Neural crest cell (in vitro differentiated cells): ENCODE results near the gene PDGFA. TPM values are rescaled to one million over a fixed set of nuclear protein-coding genes. Genes with fewer than 3 reads are reported as not detected.

Source experiments
- DNase-seq: peaks from one replicate; pipeline ENCODE4 v3.0.0; 2021; ENCODE audit warnings: low read depth, mixed read lengths, low spot score
- H3K27ac Mint-ChIP-seq: one replicate; pipeline ENCODE4 v1.8.0; 2021; ENCODE audit warnings: mild to moderate bottlenecking, mixed read lengths; ENCODE audit not compliant: unreplicated experiment
- H3K27me3 Mint-ChIP-seq: 2 replicates; pipeline ENCODE4 v1.8.0; 2021; ENCODE audit warnings: low read depth, mild to moderate bottlenecking, mixed read lengths
- H3K36me3 Mint-ChIP-seq: 2 replicates; pipeline ENCODE4 v1.8.0; 2021; ENCODE audit warnings: low read depth, mild to moderate bottlenecking, mixed read lengths
- H3K4me1 Mint-ChIP-seq: 2 replicates; pipeline ENCODE4 v1.8.0; 2021; ENCODE audit warnings: mixed read lengths
- H3K4me3 Mint-ChIP-seq: one replicate; pipeline ENCODE4 v1.8.0; 2021; ENCODE audit warnings: mild to moderate bottlenecking, mixed read lengths
- H3K9me3 Mint-ChIP-seq: 2 replicates; pipeline ENCODE4 v1.8.0; 2021; ENCODE audit warnings: mixed read lengths
- long read RNA-seq: library from polyadenylated mRNA; unstranded; transcript quantifications from one replicate; pipeline ENCODE4 v2.0.0, GENCODE V29; 2020
- total RNA-seq: library from RNA; stranded (reverse); gene quantifications from 2 replicates; pipeline ENCODE4 v1.2.1, GENCODE V29; 2021
- TF ChIP-seq, protein P1 (sequence below): fragments of 200-600 bp; sonication (generic); conservative IDR thresholded peaks from 2 replicates; pipeline ENCODE4 v1.5.0; 2021; ENCODE audit warnings: antibody characterized with exemption, mild to moderate bottlenecking

Gene PDGFA
- 0.82 and 1.0 TPM in 2 replicates for total RNA-seq
- long read RNA-seq: 0 reads

DNA sequence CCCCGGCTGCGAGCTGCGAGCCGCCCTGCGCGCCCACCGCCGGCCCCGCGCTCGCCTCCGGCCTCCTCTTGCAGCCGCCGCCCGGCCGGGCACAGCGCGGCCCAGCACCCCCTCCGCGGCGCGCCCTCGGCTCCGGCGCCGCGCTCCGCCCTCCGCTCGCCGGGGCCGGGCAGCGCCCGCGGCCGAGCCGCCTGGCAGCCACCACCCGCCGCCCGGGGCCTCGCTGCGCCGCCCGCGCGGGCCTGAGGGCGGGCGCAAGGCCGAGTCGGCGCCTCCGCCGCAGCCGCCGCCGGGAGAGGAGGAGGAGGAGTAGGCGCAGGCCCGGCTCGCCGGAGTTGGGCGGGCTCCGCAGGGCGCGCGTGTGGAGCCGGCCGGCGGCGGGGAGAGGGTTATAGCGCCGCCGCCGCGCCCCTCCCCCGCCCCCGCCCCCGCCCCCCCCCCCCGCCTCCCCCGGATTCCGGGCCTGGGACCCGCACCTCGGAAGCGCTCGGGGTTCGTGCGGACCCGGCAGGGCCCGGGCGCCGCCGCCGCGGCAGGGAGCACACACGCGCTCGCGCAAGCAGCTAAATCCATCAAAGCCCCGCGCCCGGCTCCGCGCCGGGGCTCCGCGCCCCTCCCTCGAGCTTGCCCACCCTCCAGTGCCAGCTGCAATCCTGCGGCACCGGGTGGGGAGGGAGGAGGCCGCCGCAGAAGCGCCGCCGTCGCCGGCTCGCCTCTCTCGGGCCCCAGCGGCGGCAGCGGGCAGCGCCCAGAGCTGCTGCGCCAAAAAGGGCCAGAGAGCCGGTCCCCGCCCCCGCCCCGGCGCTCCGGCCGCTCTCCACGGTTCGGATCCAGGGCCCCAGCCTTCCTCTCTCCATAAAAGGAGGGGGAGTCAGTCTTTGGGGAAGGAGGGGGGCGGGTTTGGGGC is at the start of gene PDGFA:
PDGFA (minus strand) TSS at position 363 of the 907 bp plus-strand sequence. CDS start 845 bp downstream, outside the sequence.
- H3K27ac Mint-ChIP-seq: no peak within 1 kb of the TSS

DNA sequence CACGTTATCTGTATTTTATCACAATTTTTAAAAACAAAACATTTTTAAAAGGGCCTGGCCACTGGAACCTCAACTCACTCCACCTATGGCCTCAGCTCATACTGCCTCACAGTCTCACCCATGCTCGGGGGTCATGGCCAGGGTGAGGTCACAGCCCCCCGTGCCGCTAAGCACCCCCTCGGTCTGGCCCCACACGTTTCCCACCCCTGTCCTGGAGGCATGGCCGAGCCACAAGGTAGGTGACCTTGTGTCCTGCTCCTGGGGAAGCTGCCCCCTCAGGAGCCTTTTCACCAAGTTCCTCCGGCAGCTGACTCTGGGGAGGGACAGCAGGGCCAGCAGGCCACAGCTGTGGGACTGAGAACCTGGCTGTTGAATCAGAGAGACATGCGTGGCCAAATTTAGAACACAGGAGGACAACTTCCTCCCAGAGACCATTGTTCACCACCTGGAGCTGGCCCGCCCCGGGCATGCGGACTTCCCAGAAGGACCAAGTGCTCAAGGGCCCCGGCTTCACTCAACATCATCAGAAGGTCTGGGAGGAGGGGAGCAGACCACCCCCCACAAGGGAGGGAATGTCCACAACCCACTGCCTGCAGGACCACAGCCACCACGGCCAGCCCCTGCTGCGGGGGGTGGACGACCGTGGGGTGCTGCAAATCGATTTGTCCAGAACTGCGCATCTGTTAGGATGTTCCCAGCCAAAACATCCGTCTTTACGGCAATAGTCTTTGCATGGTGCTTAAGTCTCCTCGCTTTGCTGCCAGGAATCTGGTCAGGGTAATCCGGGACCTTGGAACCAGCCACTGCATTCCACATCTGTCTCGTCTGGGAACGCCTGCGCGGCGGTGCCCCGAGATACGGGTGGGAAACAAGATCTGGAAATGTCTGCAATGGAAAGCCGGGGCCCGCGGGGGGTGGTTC is 48.6 kb upstream of the PDGFA start:
- TF ChIP-seq, protein P1, sequence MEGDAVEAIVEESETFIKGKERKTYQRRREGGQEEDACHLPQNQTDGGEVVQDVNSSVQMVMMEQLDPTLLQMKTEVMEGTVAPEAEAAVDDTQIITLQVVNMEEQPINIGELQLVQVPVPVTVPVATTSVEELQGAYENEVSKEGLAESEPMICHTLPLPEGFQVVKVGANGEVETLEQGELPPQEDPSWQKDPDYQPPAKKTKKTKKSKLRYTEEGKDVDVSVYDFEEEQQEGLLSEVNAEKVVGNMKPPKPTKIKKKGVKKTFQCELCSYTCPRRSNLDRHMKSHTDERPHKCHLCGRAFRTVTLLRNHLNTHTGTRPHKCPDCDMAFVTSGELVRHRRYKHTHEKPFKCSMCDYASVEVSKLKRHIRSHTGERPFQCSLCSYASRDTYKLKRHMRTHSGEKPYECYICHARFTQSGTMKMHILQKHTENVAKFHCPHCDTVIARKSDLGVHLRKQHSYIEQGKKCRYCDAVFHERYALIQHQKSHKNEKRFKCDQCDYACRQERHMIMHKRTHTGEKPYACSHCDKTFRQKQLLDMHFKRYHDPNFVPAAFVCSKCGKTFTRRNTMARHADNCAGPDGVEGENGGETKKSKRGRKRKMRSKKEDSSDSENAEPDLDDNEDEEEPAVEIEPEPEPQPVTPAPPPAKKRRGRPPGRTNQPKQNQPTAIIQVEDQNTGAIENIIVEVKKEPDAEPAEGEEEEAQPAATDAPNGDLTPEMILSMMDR: no peak
- Mint-ChIP-seq H3K36me3 (no peaks in the 10 kb centered on the region), H3K9me3 (no peaks in the 10 kb centered on the region), H3K4me1 (peaks cover 4% of the 10 kb centered on the region), H3K27me3 (peaks cover 4% of the 10 kb centered on the region), H3K27ac (peak overlapping the region; percentile 57), H3K4me3 (no peak overlapping the region)
- no peak for DNase-seq

More for the DNA sequence above, at the start of gene PDGFA:
- DNase-seq: peak; percentile 33
- Mint-ChIP-seq H3K4me3 (peak within 1 kb of the TSS; percentile 83), H3K4me1 (peaks cover 13% of the 10 kb centered on the region), H3K9me3 (no peaks in the 10 kb centered on the region), H3K36me3 (no peaks in the 10 kb centered on the region), H3K27me3 (peaks cover 77% of the 10 kb centered on the region)
- TF ChIP-seq, protein P1: peak; percentile 36

DNA sequence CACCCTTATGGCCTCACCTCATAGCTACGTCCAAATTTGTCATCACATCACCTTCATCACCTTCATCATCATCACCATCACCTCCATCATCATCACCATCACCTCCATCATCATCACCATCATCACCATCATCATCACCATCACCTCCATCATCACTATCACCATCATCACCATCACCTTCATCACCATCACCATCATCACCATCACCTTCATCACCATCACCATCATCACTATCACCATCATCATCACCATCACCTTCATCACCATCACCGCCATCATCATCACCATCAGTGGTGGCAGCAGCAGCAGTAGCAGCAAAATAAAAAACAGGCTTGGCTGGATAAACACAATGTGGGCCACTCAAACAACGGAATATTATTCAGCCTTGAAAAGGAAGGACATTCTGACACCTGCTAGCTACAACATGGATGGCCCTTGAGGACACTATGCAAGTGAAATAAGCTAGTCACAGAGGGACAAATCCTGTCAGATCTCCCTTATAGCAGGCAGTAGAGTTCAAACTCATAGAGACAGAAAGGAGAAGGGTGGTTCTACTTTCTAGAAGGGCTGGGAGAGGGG is 47.7 kb upstream of the PDGFA start:
- H3K27me3 Mint-ChIP-seq: no peaks in the 10 kb centered on the region
- H3K9me3 Mint-ChIP-seq: no peaks in the 10 kb centered on the region
- no peak overlapping the region for H3K27ac Mint-ChIP-seq
- H3K4me1 Mint-ChIP-seq: no peaks in the 10 kb centered on the region
- no peak for DNase-seq
- H3K4me3 Mint-ChIP-seq: no peak overlapping the region
- TF ChIP-seq, protein P1: no peak
- H3K36me3 Mint-ChIP-seq: no peaks in the 10 kb centered on the region

DNA sequence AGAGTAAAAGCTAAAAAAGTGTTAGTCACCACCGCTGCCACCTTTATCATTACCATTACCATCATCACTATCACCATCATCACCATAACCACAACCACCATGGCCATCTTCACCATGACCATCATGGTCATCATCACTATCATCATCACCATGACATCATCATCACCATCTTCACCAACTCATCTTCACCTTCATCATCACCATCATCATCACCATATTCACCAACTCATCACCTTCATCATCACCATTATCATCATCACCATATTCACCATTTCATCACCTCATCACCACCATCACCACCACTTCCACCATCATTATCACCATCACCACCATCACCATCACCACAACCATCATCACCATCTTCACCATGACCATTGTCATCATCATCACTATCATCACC is 46.5 kb upstream of the PDGFA start:
- DNase-seq: no peak
- TF ChIP-seq, protein P1: no peak
- no peaks in the 10 kb centered on the region for H3K36me3 Mint-ChIP-seq
- no peaks in the 10 kb centered on the region for H3K9me3 Mint-ChIP-seq
- no peaks in the 10 kb centered on the region for H3K4me1 Mint-ChIP-seq
- no peak overlapping the region for H3K4me3 Mint-ChIP-seq
- H3K27me3 Mint-ChIP-seq: no peaks in the 10 kb centered on the region
- H3K27ac Mint-ChIP-seq: no peak overlapping the region
